ENCODE results near the gene KRTAP10-11.

The KRTAP10-11 gene

DNA sequence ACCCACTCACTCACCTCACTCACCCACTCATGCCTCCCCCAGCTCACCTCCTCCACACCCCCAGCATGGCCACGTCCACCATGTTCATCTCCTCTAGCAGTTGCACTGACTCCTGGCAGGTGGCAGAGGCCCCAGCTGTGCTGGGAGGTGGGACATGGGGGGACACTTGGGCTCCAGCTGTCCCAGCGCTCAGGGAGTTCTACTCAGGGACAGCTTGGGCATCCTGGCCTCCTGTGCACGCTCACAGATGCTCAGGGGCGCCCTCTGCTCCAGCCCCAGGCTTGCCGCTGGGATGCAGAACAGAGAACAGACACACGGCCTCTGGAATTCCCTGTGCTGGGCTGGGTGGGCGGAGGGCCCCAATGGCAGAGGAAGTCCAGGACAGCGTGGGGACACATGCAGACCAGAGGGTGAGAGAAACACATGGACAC, 29.1 kb upstream of the KRTAP10-11 start:
- TF ChIP-seq, protein P1, sequence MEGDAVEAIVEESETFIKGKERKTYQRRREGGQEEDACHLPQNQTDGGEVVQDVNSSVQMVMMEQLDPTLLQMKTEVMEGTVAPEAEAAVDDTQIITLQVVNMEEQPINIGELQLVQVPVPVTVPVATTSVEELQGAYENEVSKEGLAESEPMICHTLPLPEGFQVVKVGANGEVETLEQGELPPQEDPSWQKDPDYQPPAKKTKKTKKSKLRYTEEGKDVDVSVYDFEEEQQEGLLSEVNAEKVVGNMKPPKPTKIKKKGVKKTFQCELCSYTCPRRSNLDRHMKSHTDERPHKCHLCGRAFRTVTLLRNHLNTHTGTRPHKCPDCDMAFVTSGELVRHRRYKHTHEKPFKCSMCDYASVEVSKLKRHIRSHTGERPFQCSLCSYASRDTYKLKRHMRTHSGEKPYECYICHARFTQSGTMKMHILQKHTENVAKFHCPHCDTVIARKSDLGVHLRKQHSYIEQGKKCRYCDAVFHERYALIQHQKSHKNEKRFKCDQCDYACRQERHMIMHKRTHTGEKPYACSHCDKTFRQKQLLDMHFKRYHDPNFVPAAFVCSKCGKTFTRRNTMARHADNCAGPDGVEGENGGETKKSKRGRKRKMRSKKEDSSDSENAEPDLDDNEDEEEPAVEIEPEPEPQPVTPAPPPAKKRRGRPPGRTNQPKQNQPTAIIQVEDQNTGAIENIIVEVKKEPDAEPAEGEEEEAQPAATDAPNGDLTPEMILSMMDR (IDR thresholded peaks at IDR 0.05; ENCODE audit: low read depth, low read length), result no peak
- no peak for DNase-seq (ENCODE audit: extremely low read depth, low read depth)

DNA sequence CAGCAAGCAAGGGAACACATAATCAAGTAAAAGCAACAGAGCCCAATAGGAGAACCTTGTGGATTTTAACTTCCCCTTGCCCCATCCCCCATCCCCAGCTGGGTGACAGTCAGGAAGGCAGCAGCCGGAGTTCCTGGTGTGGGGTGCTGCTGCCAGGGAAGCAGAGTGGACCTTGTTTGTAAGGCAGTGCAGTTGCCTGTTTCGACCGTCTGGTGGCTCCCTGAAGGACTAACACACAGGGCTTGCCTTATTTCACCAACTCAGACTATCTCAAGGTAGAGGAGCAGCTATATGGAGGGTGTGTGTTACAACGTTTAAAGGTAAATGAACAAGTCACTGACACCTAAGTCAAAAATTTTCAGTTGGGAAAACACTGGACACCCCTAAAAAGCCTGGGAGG, 27.7 kb upstream of the KRTAP10-11 start:
- TF ChIP-seq, protein P1 (IDR thresholded peaks at IDR 0.05; ENCODE audit: low read depth, low read length), result no peak
- DNase-seq (ENCODE audit: extremely low read depth, low read depth), result no peak

DNA sequence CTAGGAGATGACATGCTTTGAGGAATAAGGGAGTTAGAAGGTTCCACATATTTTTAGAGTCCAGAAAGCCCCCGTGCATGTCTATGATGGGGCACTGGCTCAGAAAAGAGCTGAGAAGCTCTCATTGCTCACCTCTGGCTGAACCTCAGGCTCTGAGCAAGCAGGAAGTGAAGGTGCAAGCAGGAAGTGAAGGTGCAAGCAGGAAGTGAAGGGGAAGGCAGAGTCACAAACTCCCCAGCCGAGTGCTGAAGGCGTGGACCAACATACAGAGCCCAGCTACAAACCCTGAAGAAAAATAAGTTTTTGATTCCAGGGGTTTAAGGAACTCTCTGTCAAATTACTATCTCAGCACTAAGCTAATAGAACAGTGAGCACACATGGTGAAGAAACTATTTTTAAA, 27.3 kb upstream of the KRTAP10-11 start:
- no peak for DNase-seq (ENCODE audit: extremely low read depth, low read depth)
- TF ChIP-seq, protein P1 (IDR thresholded peaks at IDR 0.05; ENCODE audit: low read depth, low read length), result no peak

DNA sequence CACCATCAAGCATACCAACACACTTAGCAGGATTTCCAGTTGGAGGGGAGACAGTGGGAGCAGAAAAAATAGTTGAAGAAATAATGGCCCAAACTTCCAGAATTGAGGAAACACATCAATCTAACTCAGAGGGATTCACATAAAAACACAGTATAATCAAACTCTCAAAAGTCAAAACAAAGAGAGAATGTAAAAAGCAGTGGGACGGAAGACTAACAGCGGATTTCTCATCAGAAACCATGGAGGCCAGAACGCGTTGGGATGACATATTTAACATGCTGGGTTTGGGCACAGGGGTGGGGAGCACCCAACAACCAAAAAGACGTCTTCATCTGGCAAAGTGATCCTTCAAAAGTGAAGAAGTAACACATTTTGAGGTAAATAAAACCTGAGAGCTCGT, 26.3 kb upstream of the KRTAP10-11 start:
- no peak for DNase-seq (ENCODE audit: extremely low read depth, low read depth)
- TF ChIP-seq, protein P1 (IDR thresholded peaks at IDR 0.05; ENCODE audit: low read depth, low read length), result no peak

DNA sequence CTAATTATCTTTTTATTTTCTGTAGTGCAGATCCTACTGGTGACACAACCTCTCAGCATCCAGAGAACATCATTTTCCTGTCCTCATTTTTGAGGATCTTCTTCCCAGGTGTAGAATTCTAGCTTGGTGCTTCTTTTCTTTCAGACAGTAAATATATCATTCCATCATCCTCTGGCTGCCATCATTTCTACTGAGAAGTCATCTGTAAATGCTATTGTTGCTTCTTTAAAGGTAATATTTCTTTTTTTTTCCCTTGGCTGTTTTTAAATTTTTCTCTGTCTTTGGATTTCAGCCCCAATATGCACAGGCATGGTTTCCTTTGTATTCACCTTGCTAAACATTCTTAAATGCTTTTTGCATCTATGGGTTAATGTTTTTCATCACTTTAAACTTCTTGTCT, 22.6 kb upstream of the KRTAP10-11 start:
- TF ChIP-seq, protein P1 (IDR thresholded peaks at IDR 0.05; ENCODE audit: low read depth, low read length), result no peak
- DNase-seq (ENCODE audit: extremely low read depth, low read depth), result no peak

DNA sequence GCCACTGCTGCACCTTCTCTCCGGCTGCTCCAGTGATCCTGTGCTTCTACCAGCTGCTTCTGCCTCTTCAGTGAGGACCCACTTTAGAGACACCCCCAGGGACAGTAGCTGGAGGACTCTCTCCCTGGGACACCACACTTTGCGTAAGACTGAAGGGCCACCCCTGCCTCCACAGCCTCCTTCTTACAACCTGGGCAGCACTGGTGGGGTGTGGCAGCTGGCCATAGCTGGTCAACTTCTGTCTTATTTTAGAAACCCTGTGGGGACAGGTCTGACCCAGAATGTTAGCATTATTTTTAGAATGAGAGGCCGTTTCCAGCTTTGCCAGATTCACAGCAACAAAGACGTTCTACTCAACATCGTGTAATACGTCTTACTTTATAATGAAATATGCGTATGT, 20.5 kb upstream of the KRTAP10-11 start:
- DNase-seq (ENCODE audit: extremely low read depth, low read depth), result no peak

DNA sequence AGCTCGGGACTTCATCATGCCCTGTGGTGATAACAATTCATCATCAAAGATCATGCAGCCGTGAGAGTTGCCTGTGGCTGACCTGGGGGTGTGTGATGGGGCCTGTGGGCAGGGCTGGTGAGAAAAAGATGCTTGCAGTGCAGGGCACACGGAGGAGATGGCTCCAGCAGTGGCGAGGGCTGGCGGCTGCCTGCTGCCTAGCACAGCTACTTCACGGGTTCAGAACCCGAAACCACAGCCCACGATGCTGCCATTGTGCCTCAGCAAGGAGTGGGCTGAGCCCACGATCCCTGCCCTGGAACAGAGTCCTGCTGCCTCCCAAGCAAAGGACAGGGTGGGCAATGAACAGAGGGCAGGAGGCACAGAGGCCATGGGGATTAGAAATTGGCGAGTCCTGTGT, 20.0 kb upstream of the KRTAP10-11 start:
- TF ChIP-seq, protein P1 (IDR thresholded peaks at IDR 0.05; ENCODE audit: low read depth, low read length), result no peak
- no peak for DNase-seq (ENCODE audit: extremely low read depth, low read depth)

More for the DNA sequence above, 20.5 kb upstream of the KRTAP10-11 start:
- TF ChIP-seq, protein P1 (IDR thresholded peaks at IDR 0.05; ENCODE audit: low read depth, low read length), result no peak

Measured in AG09319 (cell line).